Neural progenitor cell (in vitro differentiated cells): ENCODE measurements around the gene BTBD16. TPM values are rescaled to one million over a fixed set of nuclear protein-coding genes. Genes with fewer than 3 reads are reported as not detected.
A peak's percentile ranks its signal among the peaks of the same experiment; 100 is the strongest.

ENCODE experiments used
- DNase-seq: peaks from one replicate; pipeline ENCODE4 v3.0.0-alpha.2; 2016; ENCODE audit warnings: low spot score
- H2AFZ ChIP-seq: fragments of 200-600 bp; sonication (generic); replicated peaks from 2 replicates; pipeline ENCODE4 v1.6.1; 2016; ENCODE audit warnings: antibody characterized with exemption
- H3F3A ChIP-seq: fragments of 200-600 bp; sonication (generic); 2 replicates; pipeline ENCODE4 v1.6.1; 2016; ENCODE audit warnings: antibody characterized with exemption, low read depth
- H3K27ac ChIP-seq: fragments of 200-600 bp; sonication (generic); 2 replicates; pipeline ENCODE4 v1.5.1; 2016; ENCODE audit warnings: mild to moderate bottlenecking
- H3K27me3 ChIP-seq: fragments of 200-600 bp; sonication (generic); 2 replicates; pipeline ENCODE4 v1.6.1; 2016; ENCODE audit warnings: mild to moderate bottlenecking, moderate library complexity
- H3K36me3 ChIP-seq: fragments of 200-600 bp; sonication (generic); 2 replicates; pipeline ENCODE4 v1.5.1; 2016
- H3K4me1 ChIP-seq: fragments of 200-600 bp; sonication (generic); 2 replicates; pipeline ENCODE4 v1.6.1; 2016; ENCODE audit warnings: mixed run types
- H3K4me2 ChIP-seq: fragments of 200-600 bp; sonication (generic); 2 replicates; pipeline ENCODE4 v1.6.1; 2016
- H3K4me3 ChIP-seq: fragments of 200-600 bp; sonication (generic); 2 replicates; pipeline ENCODE4 v1.5.1; 2016
- H3K79me2 ChIP-seq: fragments of 200-600 bp; sonication (generic); 2 replicates; pipeline ENCODE4 v1.6.1; 2016; ENCODE audit warnings: low read depth
- H3K9ac ChIP-seq: fragments of 200-600 bp; sonication (generic); 2 replicates; pipeline ENCODE4 v1.6.1; 2016
- H3K9me3 ChIP-seq: fragments of 200-600 bp; sonication (generic); 2 replicates; pipeline ENCODE4 v1.5.1; 2016; ENCODE audit warnings: low read depth
- H4K20me1 ChIP-seq: fragments of 200-600 bp; sonication (generic); 2 replicates; pipeline ENCODE4 v1.6.1; 2016; ENCODE audit warnings: low read depth
- H3K27ac Mint-ChIP-seq: 3 replicates; pipeline ENCODE4 v1.8.0; 2021; ENCODE audit warnings: mixed read lengths
- H3K27me3 Mint-ChIP-seq: 2 replicates; pipeline ENCODE4 v1.8.0; 2022; ENCODE audit warnings: low read depth, mild to moderate bottlenecking, inconsistent platforms, moderate library complexity, mixed read lengths; ENCODE audit not compliant: insufficient read depth
- H3K36me3 Mint-ChIP-seq: 3 replicates; pipeline ENCODE4 v1.8.0; 2021; ENCODE audit warnings: mixed read lengths
- H3K4me1 Mint-ChIP-seq: 3 replicates; pipeline ENCODE4 v1.8.0; 2021; ENCODE audit warnings: mixed read lengths
- H3K4me3 Mint-ChIP-seq: 3 replicates; pipeline ENCODE4 v1.8.0; 2021; ENCODE audit warnings: mild to moderate bottlenecking, moderate library complexity, mixed read lengths
- H3K9me3 Mint-ChIP-seq: 3 replicates; pipeline ENCODE4 v1.8.0; 2020; ENCODE audit warnings: mixed read lengths
- CTCF ChIP-seq: fragments of 200-600 bp; sonication (generic); IDR thresholded peaks from 2 replicates; pipeline ENCODE4 v1.5.1; 2017; ENCODE audit warnings: antibody characterized with exemption, mild to moderate bottlenecking
- EZH2 ChIP-seq: fragments of 200-600 bp; sonication (generic); IDR thresholded peaks from 2 replicates; pipeline ENCODE4 v1.6.1; 2017; ENCODE audit warnings: antibody characterized with exemption, mild to moderate bottlenecking, moderate library complexity
- EZH2phosphoT487 ChIP-seq: fragments of 200-600 bp; sonication (generic); IDR thresholded peaks from 2 replicates; pipeline ENCODE4 v1.6.1; 2017; ENCODE audit warnings: antibody characterized with exemption
- total RNA-seq: library from RNA; depleted of rRNA; stranded (reverse); fragments of >200 nt; gene quantifications from 2 replicates; pipeline ENCODE4 v1.2.3, GENCODE V29; 2015; ENCODE audit warnings: low replicate concordance

BTBD16 gene
- total RNA-seq, 1 donor from 2014 or later = not detected

- Mint-ChIP-seq H3K9me3 (no peaks in the 10 kb centered on the region), H3K27me3 (no peaks in the 10 kb centered on the region), H3K4me1 (peaks cover 22% of the 10 kb centered on the region), H3K27ac (no peak overlapping the region), H3K36me3 (peaks cover 41% of the 10 kb centered on the region), H3K4me3 (no peak overlapping the region)
- Histone ChIP-seq H3K79me2 (no peaks in the 10 kb centered on the region), H3K4me2 (no peak overlapping the region), H3K4me1 (peaks cover 7% of the 10 kb centered on the region), H3K27me3 (no peaks in the 10 kb centered on the region), H3K27ac (no peak overlapping the region), H3K9me3 (no peaks in the 10 kb centered on the region), H4K20me1 (peaks cover 3% of the 10 kb centered on the region), H3K36me3 (no peaks in the 10 kb centered on the region), H3K4me3 (no peak overlapping the region), H3K9ac (no peak overlapping the region), H3F3A (no peaks in the 10 kb centered on the region), H2AFZ (no peak overlapping the region)
- TF ChIP-seq EZH2 (no peak), CTCF (no peak), EZH2phosphoT487 (no peak)
- DNase-seq = no peak
Observed at GRCh38 chr10:122230222-122230621, 40.9 kb upstream of the BTBD16 start.

- Mint-ChIP-seq H3K4me1 (peaks cover 35% of the 10 kb centered on the region), H3K9me3 (no peaks in the 10 kb centered on the region), H3K36me3 (peaks cover 38% of the 10 kb centered on the region), H3K4me3 (no peak overlapping the region), H3K27ac (peak overlapping the region; percentile 69), H3K27me3 (peaks cover 2% of the 10 kb centered on the region)
- DNase-seq = no peak
- H2AFZ ChIP-seq = no peak overlapping the region
- H3K36me3 ChIP-seq = no peaks in the 10 kb centered on the region
- H3F3A ChIP-seq = no peaks in the 10 kb centered on the region
- no peak overlapping the region for H3K4me2 ChIP-seq
- H3K9ac ChIP-seq = no peak overlapping the region
- H3K79me2 ChIP-seq = no peaks in the 10 kb centered on the region
- no peak for TF ChIP-seq CTCF
- no peak for TF ChIP-seq EZH2phosphoT487
- TF ChIP-seq EZH2 = no peak
- H4K20me1 ChIP-seq = peaks cover 3% of the 10 kb centered on the region
- H3K4me3 ChIP-seq = no peak overlapping the region
- H3K27ac ChIP-seq = no peak overlapping the region
- H3K4me1 ChIP-seq = peaks cover 7% of the 10 kb centered on the region
- no peaks in the 10 kb centered on the region for H3K27me3 ChIP-seq
- H3K9me3 ChIP-seq = no peaks in the 10 kb centered on the region
Observed at GRCh38 chr10:122232769-122233168, 38.3 kb upstream of the BTBD16 start.

GRCh38 chr10:122233857-122234348, 37.2 kb upstream of the BTBD16 start:
- Mint-ChIP-seq H3K36me3 (peaks cover 38% of the 10 kb centered on the region), H3K27me3 (peaks cover 2% of the 10 kb centered on the region), H3K4me1 (peaks cover 35% of the 10 kb centered on the region), H3K27ac (peak overlapping the region; percentile 91), H3K9me3 (no peaks in the 10 kb centered on the region), H3K4me3 (peak overlapping the region; percentile 49)
- Histone ChIP-seq H3K4me3 (no peak overlapping the region), H3K79me2 (no peaks in the 10 kb centered on the region), H3K4me1 (peaks cover 7% of the 10 kb centered on the region), H3K9ac (no peak overlapping the region), H3K4me2 (peak overlapping the region; percentile 5), H3K27ac (no peak overlapping the region), H3K9me3 (no peaks in the 10 kb centered on the region), H3K36me3 (no peaks in the 10 kb centered on the region), H4K20me1 (peaks cover 3% of the 10 kb centered on the region), H3K27me3 (no peaks in the 10 kb centered on the region), H2AFZ (no peak overlapping the region), H3F3A (no peaks in the 10 kb centered on the region)
- no peak for TF ChIP-seq EZH2
- TF ChIP-seq EZH2phosphoT487 = no peak
- no peak for TF ChIP-seq CTCF
- no peak for DNase-seq
